ENCODE data around the gene USP32.
"Not testable (repeated sequence)": the region's sequence is repeated elsewhere in the genome, so short reads cannot be mapped to it uniquely, and the experiment has no call there.

Gene USP32

GRCh38 chr17:60392042-60392844 is at the start of gene USP32:
USP32 (minus strand) TSS chr17:60392133; CDS start chr17:60391939, 194 bp downstream.
- Histone ChIP-seq H3K9me3 (ENCODE audit: control insufficient read depth in 1 of 2, low read length in 2 of 2) (no peaks in the 10 kb centered on the region), H3K4me3 (ENCODE audit: low read depth in 1 of 2, low read length in 2 of 2) (peak within 1 kb of the TSS; percentile 74 to 94), H3K4me1 (ENCODE audit: control insufficient read depth in 1 of 2, insufficient read depth in 2 of 2, low read length in 2 of 2) (peaks cover 0 to 25% of the 10 kb centered on the region in 2 donors)

GRCh38 chr17:60439501-60439900 is 47.6 kb upstream of the USP32 start:
- H3K36me3 ChIP-seq (ENCODE audit: control insufficient read depth in 1 of 2, insufficient read depth in 2 of 2, low read length in 2 of 2) = peaks cover 3 to 4% of the 10 kb centered on the region in 2 donors
- no peaks in the 10 kb centered on the region for H3K9me3 ChIP-seq (ENCODE audit: control insufficient read depth in 1 of 2, low read length in 2 of 2)
- no peaks in the 10 kb centered on the region for H3K4me1 ChIP-seq (ENCODE audit: control insufficient read depth in 1 of 2, insufficient read depth in 2 of 2, low read length in 2 of 2)
- no peak overlapping the region for H3K4me3 ChIP-seq (ENCODE audit: low read depth in 1 of 2, low read length in 2 of 2)
- H3K27ac ChIP-seq (ENCODE audit: low read length) = no peak overlapping the region
- H3K27me3 ChIP-seq (ENCODE audit: low read depth, low read length) = no peaks in the 10 kb centered on the region

More at GRCh38 chr17:60392042-60392844, at the start of gene USP32:
- Histone ChIP-seq H3K27me3 (ENCODE audit: low read depth, low read length) (no peaks in the 10 kb centered on the region), H3K27ac (ENCODE audit: low read length) (peak within 1 kb of the TSS; percentile 99), H3K36me3 (ENCODE audit: control insufficient read depth in 1 of 2, insufficient read depth in 2 of 2, low read length in 2 of 2) (peaks cover 0 to 11% of the 10 kb centered on the region in 2 donors)

- Histone ChIP-seq H3K27ac (ENCODE audit: low read length) (no peak overlapping the region), H3K4me1 (ENCODE audit: control insufficient read depth in 1 of 2, insufficient read depth in 2 of 2, low read length in 2 of 2) (no peaks in the 10 kb centered on the region), H3K9me3 (ENCODE audit: control insufficient read depth in 1 of 2, low read length in 2 of 2) (no peaks in the 10 kb centered on the region), H3K27me3 (ENCODE audit: low read depth, low read length) (no peaks in the 10 kb centered on the region), H3K4me3 (ENCODE audit: low read depth in 1 of 2, low read length in 2 of 2) (no peak overlapping the region), H3K36me3 (ENCODE audit: control insufficient read depth in 1 of 2, insufficient read depth in 2 of 2, low read length in 2 of 2) (no peaks in the 10 kb centered on the region)
These were observed 44.7 kb upstream of the USP32 start for GRCh38 chr17:60436676-60437075.

GRCh38 chr17:60435244-60436167 is 43.6 kb upstream of the USP32 start:
- H3K4me1 ChIP-seq (ENCODE audit: control insufficient read depth in 1 of 2, insufficient read depth in 2 of 2, low read length in 2 of 2) = no peaks in the 10 kb centered on the region
- H3K36me3 ChIP-seq (ENCODE audit: control insufficient read depth in 1 of 2, insufficient read depth in 2 of 2, low read length in 2 of 2) = no peaks in the 10 kb centered on the region
- no peaks in the 10 kb centered on the region for H3K27me3 ChIP-seq (ENCODE audit: low read depth, low read length)
- no peak overlapping the region for H3K4me3 ChIP-seq (ENCODE audit: low read depth in 1 of 2, low read length in 2 of 2)
- no peak overlapping the region for H3K27ac ChIP-seq (ENCODE audit: low read length)
- H3K9me3 ChIP-seq (ENCODE audit: control insufficient read depth in 1 of 2, low read length in 2 of 2) = no peaks in the 10 kb centered on the region

GRCh38 chr17:60433021-60433997 is 41.4 kb upstream of the USP32 start:
- H3K9me3 ChIP-seq (ENCODE audit: control insufficient read depth in 1 of 2, low read length in 2 of 2); H3K4me1 ChIP-seq (ENCODE audit: control insufficient read depth in 1 of 2, insufficient read depth in 2 of 2, low read length in 2 of 2); H3K4me3 ChIP-seq (ENCODE audit: low read depth in 1 of 2, low read length in 2 of 2); H3K36me3 ChIP-seq (ENCODE audit: control insufficient read depth in 1 of 2, insufficient read depth in 2 of 2, low read length in 2 of 2); H3K27me3 ChIP-seq (ENCODE audit: low read depth, low read length); H3K27ac ChIP-seq (ENCODE audit: low read length): not testable (repeated sequence)

- H3K36me3 ChIP-seq (ENCODE audit: control insufficient read depth in 1 of 2, insufficient read depth in 2 of 2, low read length in 2 of 2); H3K4me1 ChIP-seq (ENCODE audit: control insufficient read depth in 1 of 2, insufficient read depth in 2 of 2, low read length in 2 of 2); H3K9me3 ChIP-seq (ENCODE audit: control insufficient read depth in 1 of 2, low read length in 2 of 2): not testable (repeated sequence)
These were observed 38.6 kb upstream of the USP32 start for GRCh38 chr17:60430561-60430960.

GRCh38 chr17:60428491-60428890 is 36.6 kb upstream of the USP32 start:
- H3K27me3 ChIP-seq (ENCODE audit: low read depth, low read length); H3K27ac ChIP-seq (ENCODE audit: low read length); H3K4me1 ChIP-seq (ENCODE audit: control insufficient read depth in 1 of 2, insufficient read depth in 2 of 2, low read length in 2 of 2); H3K36me3 ChIP-seq (ENCODE audit: control insufficient read depth in 1 of 2, insufficient read depth in 2 of 2, low read length in 2 of 2); H3K9me3 ChIP-seq (ENCODE audit: control insufficient read depth in 1 of 2, low read length in 2 of 2); H3K4me3 ChIP-seq (ENCODE audit: low read depth in 1 of 2, low read length in 2 of 2): not testable (repeated sequence)

More at GRCh38 chr17:60430561-60430960, 38.6 kb upstream of the USP32 start:
- H3K4me3 ChIP-seq (ENCODE audit: low read depth in 1 of 2, low read length in 2 of 2); H3K27ac ChIP-seq (ENCODE audit: low read length); H3K27me3 ChIP-seq (ENCODE audit: low read depth, low read length): not testable (repeated sequence)

- H3K27ac ChIP-seq (ENCODE audit: low read length) = no peak overlapping the region
- no peaks in the 10 kb centered on the region for H3K9me3 ChIP-seq (ENCODE audit: control insufficient read depth in 1 of 2, low read length in 2 of 2)
- H3K36me3 ChIP-seq (ENCODE audit: control insufficient read depth in 1 of 2, insufficient read depth in 2 of 2, low read length in 2 of 2) = no peaks in the 10 kb centered on the region
- H3K4me3 ChIP-seq (ENCODE audit: low read depth in 1 of 2, low read length in 2 of 2) = no peak overlapping the region
- no peaks in the 10 kb centered on the region for H3K27me3 ChIP-seq (ENCODE audit: low read depth, low read length)
- no peaks in the 10 kb centered on the region for H3K4me1 ChIP-seq (ENCODE audit: control insufficient read depth in 1 of 2, insufficient read depth in 2 of 2, low read length in 2 of 2)
These were observed 34.7 kb upstream of the USP32 start for GRCh38 chr17:60426596-60426995.

GRCh38 chr17:60425626-60426025 is 33.7 kb upstream of the USP32 start:
- H3K27me3 ChIP-seq (ENCODE audit: low read depth, low read length) = no peaks in the 10 kb centered on the region
- no peaks in the 10 kb centered on the region for H3K9me3 ChIP-seq (ENCODE audit: control insufficient read depth in 1 of 2, low read length in 2 of 2)
- no peaks in the 10 kb centered on the region for H3K36me3 ChIP-seq (ENCODE audit: control insufficient read depth in 1 of 2, insufficient read depth in 2 of 2, low read length in 2 of 2)
- no peak overlapping the region for H3K4me3 ChIP-seq (ENCODE audit: low read depth in 1 of 2, low read length in 2 of 2)
- H3K27ac ChIP-seq (ENCODE audit: low read length) = no peak overlapping the region
- H3K4me1 ChIP-seq (ENCODE audit: control insufficient read depth in 1 of 2, insufficient read depth in 2 of 2, low read length in 2 of 2) = peaks cover 0 to 5% of the 10 kb centered on the region in 2 donors

GRCh38 chr17:60423865-60424264 is 31.9 kb upstream of the USP32 start:
- no peak overlapping the region for H3K4me3 ChIP-seq (ENCODE audit: low read depth in 1 of 2, low read length in 2 of 2)
- no peaks in the 10 kb centered on the region for H3K9me3 ChIP-seq (ENCODE audit: control insufficient read depth in 1 of 2, low read length in 2 of 2)
- no peaks in the 10 kb centered on the region for H3K27me3 ChIP-seq (ENCODE audit: low read depth, low read length)
- no peaks in the 10 kb centered on the region for H3K36me3 ChIP-seq (ENCODE audit: control insufficient read depth in 1 of 2, insufficient read depth in 2 of 2, low read length in 2 of 2)
- peaks cover 0 to 5% of the 10 kb centered on the region in 2 donors for H3K4me1 ChIP-seq (ENCODE audit: control insufficient read depth in 1 of 2, insufficient read depth in 2 of 2, low read length in 2 of 2)
- no peak overlapping the region for H3K27ac ChIP-seq (ENCODE audit: low read length)
